KMS-11 (cell line): ENCODE data around the gene GCC2.
"Not testable (repeated sequence)": the region's sequence is repeated elsewhere in the genome, so short reads cannot be mapped to it uniquely, and the experiment has no call there.

Experiments
- H2AFZ ChIP-seq: fragments of 200-600 bp; sonication (generic); 2 replicates; pipeline ENCODE4 v1.6.1; 2016; ENCODE audit warnings: antibody characterized with exemption, mixed run types, low read depth
- H3K27ac ChIP-seq: fragments of 200-600 bp; sonication (generic); 2 replicates; pipeline ENCODE4 v1.6.1; 2016; ENCODE audit warnings: mild to moderate bottlenecking, mixed run types
- H3K27me3 ChIP-seq: fragments of 200-600 bp; sonication (generic); 2 replicates; pipeline ENCODE4 v1.6.1; 2017; ENCODE audit warnings: mild to moderate bottlenecking, low read depth, mixed run types, moderate library complexity; ENCODE audit not compliant: insufficient read depth
- H3K36me3 ChIP-seq: fragments of 200-600 bp; sonication (generic); 2 replicates; pipeline ENCODE4 v1.6.1; 2017; ENCODE audit warnings: mild to moderate bottlenecking, mixed run types; ENCODE audit not compliant: insufficient read depth
- H3K4me1 ChIP-seq: fragments of 200-600 bp; sonication (generic); 2 replicates; pipeline ENCODE4 v1.6.1; 2016; ENCODE audit warnings: mild to moderate bottlenecking, low read depth, mixed run types; ENCODE audit not compliant: poor library complexity, severe bottlenecking
- H3K4me2 ChIP-seq: fragments of 200-600 bp; sonication (generic); 2 replicates; pipeline ENCODE4 v1.7.0; 2016; ENCODE audit warnings: mild to moderate bottlenecking, mixed run types
- H3K4me3 ChIP-seq: fragments of 200-600 bp; sonication (generic); IDR thresholded peaks from 2 replicates; pipeline ENCODE4 v1.6.1; 2017; ENCODE audit warnings: low read depth, low read length, mixed read lengths; ENCODE audit not compliant: insufficient read depth
- H3K79me2 ChIP-seq: fragments of 200-600 bp; sonication (generic); 2 replicates; pipeline ENCODE4 v1.6.1; 2016; ENCODE audit warnings: low read depth, mixed run types; ENCODE audit not compliant: insufficient read depth
- H3K9ac ChIP-seq: fragments of 200-600 bp; sonication (generic); 2 replicates; pipeline ENCODE4 v1.6.1; 2016; ENCODE audit warnings: mild to moderate bottlenecking, mixed run types
- H4K20me1 ChIP-seq: fragments of 200-600 bp; sonication (generic); 2 replicates; pipeline ENCODE4 v1.6.1; 2016; ENCODE audit warnings: mild to moderate bottlenecking, mixed run types; ENCODE audit not compliant: insufficient read depth
- TF ChIP-seq, protein P1 (sequence below): fragments of 200-600 bp; sonication (generic); conservative IDR thresholded peaks from 2 replicates; pipeline ENCODE4 v1.6.1; 2017; ENCODE audit warnings: low read depth, mild to moderate bottlenecking, antibody characterized with exemption, low read length, moderate library complexity, mixed read lengths

The GCC2 gene

GRCh38 chr2:108418416-108418815 is 30.6 kb upstream of the GCC2 start:
- H3K4me2 ChIP-seq = no peak overlapping the region
- no peaks in the 10 kb centered on the region for H4K20me1 ChIP-seq
- H2AFZ ChIP-seq = no peak overlapping the region
- no peaks in the 10 kb centered on the region for H3K79me2 ChIP-seq
- no peak overlapping the region for H3K4me3 ChIP-seq
- H3K27ac ChIP-seq = no peak overlapping the region
- H3K27me3 ChIP-seq = no peaks in the 10 kb centered on the region
- H3K36me3 ChIP-seq = no peaks in the 10 kb centered on the region
- no peaks in the 10 kb centered on the region for H3K4me1 ChIP-seq
- TF ChIP-seq, protein P1, sequence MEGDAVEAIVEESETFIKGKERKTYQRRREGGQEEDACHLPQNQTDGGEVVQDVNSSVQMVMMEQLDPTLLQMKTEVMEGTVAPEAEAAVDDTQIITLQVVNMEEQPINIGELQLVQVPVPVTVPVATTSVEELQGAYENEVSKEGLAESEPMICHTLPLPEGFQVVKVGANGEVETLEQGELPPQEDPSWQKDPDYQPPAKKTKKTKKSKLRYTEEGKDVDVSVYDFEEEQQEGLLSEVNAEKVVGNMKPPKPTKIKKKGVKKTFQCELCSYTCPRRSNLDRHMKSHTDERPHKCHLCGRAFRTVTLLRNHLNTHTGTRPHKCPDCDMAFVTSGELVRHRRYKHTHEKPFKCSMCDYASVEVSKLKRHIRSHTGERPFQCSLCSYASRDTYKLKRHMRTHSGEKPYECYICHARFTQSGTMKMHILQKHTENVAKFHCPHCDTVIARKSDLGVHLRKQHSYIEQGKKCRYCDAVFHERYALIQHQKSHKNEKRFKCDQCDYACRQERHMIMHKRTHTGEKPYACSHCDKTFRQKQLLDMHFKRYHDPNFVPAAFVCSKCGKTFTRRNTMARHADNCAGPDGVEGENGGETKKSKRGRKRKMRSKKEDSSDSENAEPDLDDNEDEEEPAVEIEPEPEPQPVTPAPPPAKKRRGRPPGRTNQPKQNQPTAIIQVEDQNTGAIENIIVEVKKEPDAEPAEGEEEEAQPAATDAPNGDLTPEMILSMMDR = no peak
- H3K9ac ChIP-seq = no peak overlapping the region

- Histone ChIP-seq H3K4me3 (no peak overlapping the region), H3K9ac (no peak overlapping the region), H3K27ac (no peak overlapping the region), H2AFZ (no peak overlapping the region), H3K79me2 (no peaks in the 10 kb centered on the region), H4K20me1 (no peaks in the 10 kb centered on the region), H3K4me2 (no peak overlapping the region), H3K36me3 (no peaks in the 10 kb centered on the region), H3K27me3 (no peaks in the 10 kb centered on the region), H3K4me1 (no peaks in the 10 kb centered on the region)
- TF ChIP-seq, protein P1 = no peak
These were observed 25.9 kb upstream of the GCC2 start for GRCh38 chr2:108423067-108423466.

DNA sequence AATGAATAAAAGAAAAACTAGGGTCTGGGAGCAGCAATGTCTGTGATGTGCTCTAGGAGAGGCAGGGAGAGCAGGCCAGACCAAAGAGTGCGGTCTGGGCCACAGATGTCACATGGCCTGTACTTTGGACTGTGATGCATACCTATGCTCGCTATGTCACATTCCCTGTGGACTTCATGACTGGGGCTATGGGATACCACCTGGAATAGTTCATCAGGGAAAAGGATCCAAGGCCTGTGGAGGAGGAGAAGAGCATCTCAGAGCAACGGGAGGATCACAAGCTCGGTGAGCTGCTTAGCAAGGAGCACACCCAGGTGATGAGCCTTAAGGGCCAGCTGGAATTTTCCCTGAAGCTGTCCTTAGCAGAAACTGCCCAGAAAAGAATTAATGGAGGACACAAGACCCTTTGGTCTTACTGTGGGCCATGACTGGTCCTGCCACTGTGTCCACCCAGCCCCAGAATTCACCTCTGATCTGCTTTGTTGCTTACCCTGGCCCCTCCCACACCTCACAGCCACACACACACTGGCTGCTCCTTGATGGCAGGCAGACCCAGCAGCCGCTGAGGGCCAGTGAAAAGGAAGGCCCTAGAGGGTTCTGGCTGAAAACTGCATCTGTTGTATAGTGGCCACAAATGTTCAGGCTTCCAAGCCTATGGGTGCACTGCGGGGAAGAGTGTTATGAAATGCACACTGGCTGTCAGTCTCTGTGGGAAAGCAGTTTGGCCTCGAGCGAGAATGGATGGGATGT is 25.3 kb upstream of the GCC2 start:
- Histone ChIP-seq H3K27me3 (no peaks in the 10 kb centered on the region), H3K79me2 (no peaks in the 10 kb centered on the region), H4K20me1 (no peaks in the 10 kb centered on the region), H3K9ac (no peak overlapping the region), H3K4me1 (no peaks in the 10 kb centered on the region), H2AFZ (no peak overlapping the region), H3K4me2 (no peak overlapping the region), H3K27ac (no peak overlapping the region), H3K36me3 (no peaks in the 10 kb centered on the region), H3K4me3 (no peak overlapping the region)
- TF ChIP-seq, protein P1 = no peak

DNA sequence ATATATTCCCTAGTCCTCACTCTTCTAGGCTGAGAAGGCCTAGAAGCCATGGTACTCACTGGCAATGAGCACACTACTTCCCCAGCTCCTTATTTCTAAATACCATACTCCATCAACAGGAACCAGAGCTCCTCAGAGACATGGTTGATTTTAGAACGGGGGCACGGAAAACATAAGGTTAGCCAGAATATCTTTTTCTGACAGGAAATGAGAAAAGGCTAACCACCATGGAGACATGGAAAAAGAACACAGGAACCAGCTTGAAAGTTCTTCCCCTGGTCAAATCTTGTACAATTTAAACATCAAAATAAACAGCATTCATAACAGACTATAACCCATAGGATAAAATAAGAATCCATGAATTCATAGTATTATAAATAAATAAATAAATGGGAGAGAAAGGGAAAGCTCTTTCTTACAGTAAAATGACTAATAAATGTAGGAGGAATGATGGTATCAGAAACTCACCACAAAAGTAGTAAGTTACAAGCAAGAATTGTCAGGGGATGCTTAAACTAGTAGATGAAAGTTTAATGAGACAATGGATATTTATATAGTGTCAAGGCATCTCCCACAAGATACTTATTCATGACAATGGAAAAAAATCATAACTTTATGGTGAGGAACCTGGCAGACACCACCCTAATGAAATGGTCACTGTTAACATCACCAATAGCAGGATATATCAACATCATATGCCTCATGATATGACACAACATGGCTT is 20.6 kb upstream of the GCC2 start:
- Histone ChIP-seq H4K20me1 (no peaks in the 10 kb centered on the region), H3K79me2 (no peaks in the 10 kb centered on the region), H3K9ac (no peak overlapping the region), H3K4me3 (no peak overlapping the region), H3K4me2 (no peak overlapping the region), H2AFZ (no peak overlapping the region), H3K27me3 (no peaks in the 10 kb centered on the region), H3K4me1 (no peaks in the 10 kb centered on the region), H3K27ac (no peak overlapping the region), H3K36me3 (no peaks in the 10 kb centered on the region)
- TF ChIP-seq, protein P1 = no peak

- H2AFZ ChIP-seq, H3K9ac ChIP-seq: not testable (repeated sequence)
These were observed 13.4 kb upstream of the GCC2 start for GRCh38 chr2:108435578-108435977.

More at GRCh38 chr2:108435578-108435977, 13.4 kb upstream of the GCC2 start:
- not testable (repeated sequence) for H3K79me2 ChIP-seq, H3K27ac ChIP-seq, H3K4me2 ChIP-seq, H4K20me1 ChIP-seq, H3K36me3 ChIP-seq, H3K4me1 ChIP-seq, H3K27me3 ChIP-seq, H3K4me3 ChIP-seq
